HG03045 (cell line): ENCODE measurements around the gene CDH19.

Source experiments
- ATAC-seq: cut with Tn5 transposase; IDR thresholded peaks from one replicate; pipeline ENCODE4 v1.9.1; 2021; ENCODE audit warnings: mild to moderate bottlenecking, moderate library complexity; ENCODE audit not compliant: unreplicated experiment

CDH19 gene

GRCh38 chr18:66603941-66604627, at the start of gene CDH19:
Gene CDH19 (minus strand): TSS chr18:66604090. CDS start chr18:66572204, 31,886 bp downstream.
- ATAC-seq = no peak

GRCh38 chr18:66647671-66648070, 43.8 kb upstream of the CDH19 start:
- ATAC-seq = no peak

- no peak for ATAC-seq
These were observed 42.7 kb upstream of the CDH19 start for GRCh38 chr18:66646609-66647008.

- ATAC-seq = no peak
These were observed 42.1 kb upstream of the CDH19 start for GRCh38 chr18:66645983-66646382.

GRCh38 chr18:66641056-66641455, 37.2 kb upstream of the CDH19 start:
- ATAC-seq = no peak

- ATAC-seq = no peak
These were observed 36.5 kb upstream of the CDH19 start for GRCh38 chr18:66640431-66640830.

- no peak for ATAC-seq
These were observed 35.2 kb upstream of the CDH19 start for GRCh38 chr18:66638856-66639629.

- no peak for ATAC-seq
These were observed 31.5 kb upstream of the CDH19 start for GRCh38 chr18:66635342-66635741.

GRCh38 chr18:66632756-66633155, 28.9 kb upstream of the CDH19 start:
- no peak for ATAC-seq

- no peak for ATAC-seq
These were observed 26.9 kb upstream of the CDH19 start for GRCh38 chr18:66630831-66631230.

GRCh38 chr18:66623821-66624220, 19.9 kb upstream of the CDH19 start:
- ATAC-seq = no peak

- no peak for ATAC-seq
These were observed 18.1 kb upstream of the CDH19 start for GRCh38 chr18:66621816-66622576.

- no peak for ATAC-seq
These were observed 12.7 kb upstream of the CDH19 start for GRCh38 chr18:66616523-66616983.

GRCh38 chr18:66615176-66615575, 11.3 kb upstream of the CDH19 start:
- ATAC-seq = no peak

GRCh38 chr18:66607632-66608031, 3.7 kb upstream of the CDH19 start:
- ATAC-seq = no peak

GRCh38 chr18:66601649-66602048, 2.2 kb downstream of the CDH19 start:
- ATAC-seq = no peak

- no peak for ATAC-seq
These were observed 4.7 kb downstream of the CDH19 start for GRCh38 chr18:66599190-66599589.

GRCh38 chr18:66587430-66587829, 16.5 kb downstream of the CDH19 start:
- ATAC-seq = no peak

- no peak for ATAC-seq
These were observed 21.7 kb downstream of the CDH19 start for GRCh38 chr18:66582211-66582610.

- no peak for ATAC-seq
These were observed 28.6 kb downstream of the CDH19 start for GRCh38 chr18:66575263-66575662.

- no peak for ATAC-seq
These were observed 32.0 kb downstream of the CDH19 start for GRCh38 chr18:66571845-66572244.

GRCh38 chr18:66566616-66567015, 37.3 kb downstream of the CDH19 start:
- ATAC-seq = no peak
